Bone marrow (tissue), 2 donors: ENCODE data around the gene C10orf53.
"Not testable (repeated sequence)": the region's sequence is repeated elsewhere in the genome, so short reads cannot be mapped to it uniquely, and the experiment has no call there.

Experiments
- DNase-seq, 2 donors: peaks; one replicate each; lab custom pipeline; 2025; lab: John Stamatoyannopoulos, UW

The C10orf53 gene

DNA sequence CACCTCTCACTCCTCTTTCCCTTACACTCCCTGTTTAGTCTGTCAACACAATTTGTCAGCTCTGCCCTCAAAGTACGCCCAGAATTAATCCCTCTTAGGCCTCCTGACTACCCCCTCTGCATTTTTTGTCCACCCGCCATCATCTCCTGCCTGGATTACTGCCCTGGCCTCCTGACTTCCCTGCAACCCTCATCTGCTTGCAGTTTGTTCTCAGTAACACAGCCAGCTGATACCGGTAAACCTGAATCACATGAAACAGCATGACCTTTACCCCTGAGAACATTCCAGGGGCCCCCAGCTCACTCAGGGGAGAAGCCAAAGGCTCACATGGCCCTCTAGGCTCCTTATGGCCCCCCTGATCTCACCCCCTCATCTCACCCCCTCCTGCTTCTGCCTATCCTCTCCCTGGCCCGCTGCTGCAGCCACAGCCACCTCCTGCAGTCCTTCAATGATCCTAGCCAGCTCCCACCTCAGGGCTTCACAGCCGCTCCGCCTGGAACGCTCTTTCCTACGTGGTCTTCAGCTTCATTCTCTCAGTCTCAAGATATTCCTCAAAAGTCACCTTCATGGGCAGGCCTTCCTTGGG lies 8.9 kb downstream of the C10orf53 start:
- DNase-seq = no peak

DNA sequence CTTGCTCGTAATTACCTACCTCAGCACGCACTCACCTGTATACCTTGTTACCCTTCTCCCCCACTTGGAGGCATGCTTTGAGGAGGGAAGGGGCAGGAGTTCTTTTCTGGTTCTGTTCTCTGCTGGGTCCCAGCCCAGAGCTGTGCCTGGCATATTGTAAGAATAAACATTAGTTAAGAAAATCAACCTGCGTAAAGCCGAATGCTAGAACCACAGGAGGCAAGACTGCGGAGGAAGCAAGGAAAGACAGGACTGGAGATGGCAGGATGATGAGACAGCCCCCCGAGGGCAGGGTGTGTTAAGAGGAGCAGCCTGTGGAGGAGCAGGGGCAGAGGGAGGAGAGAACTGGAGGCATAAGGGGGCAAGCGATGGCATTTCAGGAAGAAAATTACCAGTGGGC lies 9.5 kb downstream of the C10orf53 start:
- no peak for DNase-seq

DNA sequence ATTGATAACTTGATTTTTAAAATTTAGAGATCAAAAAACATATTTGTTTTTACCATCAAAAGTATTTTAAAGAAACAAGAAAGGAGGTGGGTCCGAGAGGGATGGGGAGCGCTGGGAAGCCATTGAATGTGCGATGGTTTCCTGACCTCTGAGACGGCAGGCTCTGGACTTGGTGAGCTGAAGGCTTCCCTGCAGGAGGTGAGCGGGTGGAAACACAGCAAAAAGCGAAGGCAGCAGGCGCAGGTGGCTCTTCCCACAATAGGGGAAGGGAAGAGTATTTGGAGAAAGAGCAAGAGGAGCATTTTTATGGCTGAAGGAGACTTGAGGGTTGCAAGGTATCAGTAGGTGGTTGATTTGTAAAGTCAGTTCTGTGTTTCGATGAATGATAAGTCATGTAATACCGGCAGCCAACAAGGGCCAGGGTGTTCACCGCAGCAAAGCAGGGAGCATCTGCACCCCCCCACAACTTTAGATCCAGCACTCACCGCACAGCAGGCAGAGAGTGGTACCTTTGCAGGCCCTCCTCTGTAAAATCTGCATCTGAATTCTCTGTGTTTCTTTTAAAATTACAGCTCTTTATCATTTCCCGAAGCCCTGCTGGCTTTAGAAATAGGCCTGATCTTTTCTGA lies 10.5 kb downstream of the C10orf53 start:
- no peak for DNase-seq

DNA sequence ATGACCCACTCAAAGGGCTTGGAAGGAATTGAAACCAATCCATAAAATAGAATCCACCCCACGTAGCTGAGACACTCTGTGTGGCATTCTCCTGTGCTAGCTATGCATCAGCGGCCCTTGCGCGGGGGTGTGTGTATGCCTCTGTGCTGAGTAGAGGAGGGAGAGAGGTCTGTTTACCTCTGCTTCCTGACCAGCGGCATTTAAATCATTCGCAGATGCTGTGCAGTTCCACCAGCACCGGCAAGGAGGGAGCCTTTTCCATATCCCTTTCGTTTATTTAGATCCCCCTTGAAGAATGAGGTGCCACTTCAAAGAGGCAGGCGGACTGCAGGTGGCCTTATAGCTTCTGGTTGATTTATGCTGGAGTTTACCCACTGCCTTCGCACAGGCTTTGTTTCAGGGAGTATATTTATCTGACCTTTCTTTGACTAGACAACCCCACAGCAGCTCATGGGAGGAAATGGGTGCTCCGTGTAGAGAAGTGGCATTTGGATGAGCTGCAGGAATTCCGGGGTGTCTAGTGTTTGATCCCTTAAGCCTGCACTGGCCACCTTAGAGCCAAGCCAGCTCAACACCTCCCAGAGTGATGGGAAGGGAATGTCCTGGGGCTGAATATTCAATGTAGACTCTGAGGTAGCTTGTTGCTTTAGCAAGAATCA lies 11.4 kb downstream of the C10orf53 start:
- DNase-seq = no peak

DNA sequence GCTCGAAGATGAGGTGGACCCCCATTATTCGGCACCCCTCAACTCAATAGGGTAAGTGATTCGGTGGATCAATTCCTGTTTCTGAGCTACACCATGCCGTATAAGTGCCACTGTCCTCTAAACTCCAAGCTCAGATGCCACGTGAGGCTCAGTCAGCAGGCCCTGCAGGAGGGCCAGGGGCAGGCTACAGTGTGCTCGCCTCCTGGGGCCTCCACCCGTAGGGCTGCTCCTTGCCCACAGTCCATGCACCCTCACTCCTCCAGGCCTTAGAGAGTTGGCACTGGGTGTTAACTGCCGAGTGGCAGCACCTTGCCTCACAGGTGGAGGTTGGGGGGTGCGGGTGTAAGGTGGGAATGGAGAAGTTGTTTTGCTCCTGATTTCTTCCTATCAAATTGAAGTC lies 12.1 kb downstream of the C10orf53 start:
- DNase-seq = no peak

DNA sequence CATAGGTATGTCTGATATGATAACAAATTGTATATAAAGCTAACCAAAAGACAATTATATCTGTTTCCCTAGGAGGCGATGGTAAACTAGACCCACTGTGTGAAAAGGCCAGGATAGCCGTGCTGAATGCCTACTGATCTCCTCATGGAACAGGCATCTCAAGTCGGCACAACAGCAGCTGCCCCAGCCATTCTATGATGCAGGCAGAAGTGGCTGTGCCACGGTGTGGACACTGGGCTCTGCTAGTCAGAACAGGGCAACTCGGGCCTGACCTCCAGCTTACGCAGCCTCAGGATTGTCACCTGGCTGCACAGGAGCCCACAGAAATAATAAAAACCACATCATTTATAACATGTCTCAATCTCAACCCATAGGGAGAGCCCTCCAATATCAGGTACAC lies 15.0 kb downstream of the C10orf53 start:
- no peak for DNase-seq

DNA sequence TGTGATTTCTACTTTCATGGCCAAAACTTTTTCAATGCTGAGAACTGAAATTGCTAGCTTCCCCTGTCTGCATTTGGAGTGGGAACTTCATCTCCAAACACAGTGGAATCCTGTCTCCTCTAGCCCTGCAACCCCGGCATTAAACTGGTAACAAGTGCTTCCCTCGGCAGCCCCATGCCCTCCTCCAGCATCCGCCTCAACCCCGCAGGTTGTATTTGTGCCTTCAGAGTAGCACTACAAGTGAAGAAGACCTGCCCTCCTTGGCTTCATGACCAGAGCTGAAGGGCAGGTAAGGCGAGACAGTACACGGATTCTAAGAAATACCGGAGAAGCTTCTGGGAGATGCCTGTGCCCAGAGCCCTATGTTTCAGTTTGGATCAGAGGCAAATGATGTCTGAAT lies 16.9 kb downstream of the C10orf53 start:
- DNase-seq = no peak

DNA sequence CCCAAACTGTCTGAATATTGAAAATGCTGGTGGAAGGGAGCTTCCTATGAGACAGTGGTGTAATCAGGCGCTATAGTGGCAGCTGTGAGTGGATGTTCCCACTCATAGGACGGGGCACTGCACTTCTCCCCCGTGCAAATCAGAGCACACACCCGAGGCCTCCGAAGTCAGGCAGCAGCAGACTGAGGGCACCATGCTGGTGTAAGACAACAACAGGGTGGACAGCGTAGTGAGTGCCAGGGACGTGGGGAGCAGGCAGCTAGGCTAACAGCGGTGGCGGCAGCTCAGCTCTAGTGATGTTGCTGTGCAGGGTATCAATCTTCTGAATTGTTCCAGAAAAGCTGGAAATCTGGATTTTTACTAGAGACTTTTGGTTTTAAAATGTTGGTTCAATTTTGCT lies 19.2 kb downstream of the C10orf53 start:
- DNase-seq = no peak

DNA sequence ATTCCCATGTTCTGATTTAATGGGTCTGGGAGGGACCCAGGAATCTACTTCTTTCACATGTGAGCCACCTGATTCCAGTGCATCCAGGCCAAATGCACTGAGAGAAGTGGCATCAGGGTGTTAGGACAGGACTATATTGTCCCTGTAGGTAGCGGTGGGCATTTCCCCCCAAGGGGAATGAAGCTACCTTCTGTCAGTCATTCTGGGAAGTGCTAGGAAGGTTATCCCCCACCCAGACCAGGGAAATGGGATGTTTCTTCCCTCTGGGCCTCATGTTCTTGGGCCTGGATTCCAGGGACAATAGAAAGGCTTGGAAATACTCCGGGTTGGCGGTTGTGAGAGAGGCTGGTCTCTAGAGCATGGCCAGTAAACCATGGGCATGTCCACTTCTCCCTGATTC lies 20.8 kb downstream of the C10orf53 start:
- no peak for DNase-seq

DNA sequence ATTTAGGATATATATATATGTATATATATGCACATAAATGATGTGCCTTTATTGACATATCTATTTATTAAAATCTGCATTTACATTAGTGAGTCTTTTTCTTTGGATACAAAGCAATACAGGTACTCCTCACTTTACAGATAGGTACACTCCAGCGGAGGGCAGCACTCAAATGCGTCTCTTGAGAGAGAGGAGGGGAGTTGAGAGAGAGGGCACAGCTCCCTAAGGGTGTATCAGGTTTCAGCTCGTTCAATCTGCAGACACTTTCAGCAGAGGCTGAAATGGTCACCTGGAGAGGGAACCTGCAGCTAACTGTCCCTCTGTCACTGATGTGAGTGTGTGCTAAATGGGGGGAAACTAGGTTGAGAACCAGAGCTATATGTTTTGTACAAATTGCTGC lies 21.5 kb downstream of the C10orf53 start:
- no peak for DNase-seq

DNA sequence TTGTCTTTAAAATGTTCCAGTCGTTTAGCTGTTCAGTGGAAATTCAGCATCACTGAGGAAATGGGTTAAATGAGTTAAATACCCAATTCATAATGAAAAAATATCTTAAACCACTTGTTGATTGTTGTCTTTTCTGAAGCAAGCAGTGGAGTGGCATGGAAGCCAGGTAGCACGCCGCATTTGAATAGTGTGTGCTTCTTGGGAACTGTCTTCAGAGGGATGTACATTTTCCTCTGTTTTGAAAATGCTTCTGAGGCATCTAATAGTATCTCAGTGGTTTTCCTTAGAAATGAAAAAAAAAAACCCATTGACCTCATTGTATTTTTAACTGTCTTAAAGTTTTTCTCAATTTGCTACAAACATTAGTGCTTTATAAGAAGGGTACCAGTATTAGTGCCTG lies 28.1 kb downstream of the C10orf53 start:
- no peak for DNase-seq

DNA sequence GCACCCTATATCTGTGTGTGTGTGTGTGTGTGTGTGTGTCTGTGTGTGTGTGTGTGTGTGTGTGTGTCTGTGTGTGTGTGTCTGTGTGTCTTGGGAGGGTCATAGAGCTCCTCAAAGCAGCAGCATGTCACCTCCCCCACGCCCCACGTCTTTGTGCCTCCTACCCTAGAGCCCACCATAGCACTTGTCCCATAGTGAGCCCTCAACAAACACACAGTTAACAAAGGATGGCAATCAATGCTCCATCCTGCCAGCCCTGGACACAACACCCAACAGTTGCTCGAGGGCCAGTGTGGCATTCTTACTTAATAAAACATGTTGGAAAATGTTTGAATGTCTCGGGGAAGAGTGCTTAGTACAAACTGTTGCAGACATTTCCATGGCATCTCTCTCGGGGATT lies 30.5 kb downstream of the C10orf53 start:
- no peak for DNase-seq

DNA sequence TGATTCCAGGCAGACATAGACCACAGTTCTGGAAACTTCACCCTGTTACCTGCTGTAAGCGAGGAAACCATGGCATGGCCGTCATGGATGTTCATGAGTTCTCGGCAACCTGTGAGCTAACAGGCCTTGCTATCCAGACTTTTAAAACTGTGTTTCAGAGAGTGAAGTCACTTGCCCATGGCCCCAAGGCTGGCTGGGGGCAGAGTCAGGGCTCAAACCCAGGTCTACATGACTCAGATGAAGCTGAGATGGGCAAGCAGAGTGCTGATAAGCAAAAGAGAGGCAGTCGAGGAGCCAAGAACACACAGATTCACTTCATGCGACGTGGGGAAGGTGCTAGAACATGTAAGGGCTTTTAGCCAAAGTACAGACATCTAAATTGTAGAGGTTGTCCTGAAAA lies 31.5 kb downstream of the C10orf53 start:
- DNase-seq = no peak

DNA sequence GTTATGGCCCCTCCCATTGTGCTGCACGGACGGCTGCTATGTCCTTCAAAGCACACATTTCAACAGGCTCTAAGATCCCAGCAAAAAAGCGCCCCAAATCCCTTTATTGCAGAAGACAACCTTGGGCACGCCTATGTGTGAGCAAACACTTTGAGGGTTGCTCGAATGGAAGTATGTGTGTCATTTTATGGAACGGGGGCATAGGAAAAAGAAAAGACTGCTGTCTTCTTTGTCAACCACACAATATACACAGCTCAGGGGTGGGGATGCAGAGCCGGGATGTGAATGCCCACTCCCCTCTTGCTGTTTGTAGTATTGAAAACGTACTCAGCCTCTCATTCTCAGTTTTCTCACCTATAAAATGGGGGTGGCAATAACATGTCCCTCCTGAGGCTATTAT lies 32.0 kb downstream of the C10orf53 start:
- no peak for DNase-seq

DNA sequence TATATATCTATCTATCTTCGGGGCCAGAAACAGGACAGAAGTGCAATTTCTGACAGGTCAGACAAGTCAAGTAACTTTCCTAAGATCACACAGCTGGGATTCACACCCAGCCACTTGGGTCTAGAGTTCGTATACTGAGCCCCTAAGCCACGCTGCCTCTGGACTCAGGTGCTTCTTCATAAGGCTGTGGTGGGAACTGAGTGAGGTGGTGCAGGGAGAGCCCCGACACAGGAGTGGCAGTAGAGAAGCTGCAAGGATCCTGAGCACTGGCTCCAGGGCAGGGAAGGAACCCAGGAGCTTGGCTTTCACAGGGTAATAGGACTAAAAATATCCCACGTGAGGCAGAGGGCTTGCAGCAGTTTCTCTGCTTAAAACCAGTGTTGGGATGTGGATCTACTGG lies 33.8 kb downstream of the C10orf53 start:
- DNase-seq = no peak

DNA sequence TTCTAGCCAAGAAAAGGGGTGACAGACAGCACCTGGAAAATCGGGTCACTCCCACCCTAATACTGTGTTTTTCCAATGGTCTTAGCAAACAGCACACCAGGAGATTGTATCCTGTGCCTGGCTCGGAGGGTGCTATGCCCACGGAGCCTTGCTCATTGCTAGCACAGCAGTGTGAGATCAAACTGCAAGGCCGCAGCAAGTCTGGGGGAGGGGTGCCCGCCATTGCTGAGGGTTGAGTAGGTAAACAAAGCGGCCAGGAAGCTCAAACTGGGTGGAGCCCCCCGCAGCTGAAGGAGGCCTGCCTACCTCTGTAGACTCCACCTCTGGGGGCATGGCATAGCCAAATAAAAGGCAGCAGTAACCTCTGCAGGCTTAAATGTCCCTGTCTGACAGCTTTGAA lies 35.7 kb downstream of the C10orf53 start:
- DNase-seq = not testable (repeated sequence)

DNA sequence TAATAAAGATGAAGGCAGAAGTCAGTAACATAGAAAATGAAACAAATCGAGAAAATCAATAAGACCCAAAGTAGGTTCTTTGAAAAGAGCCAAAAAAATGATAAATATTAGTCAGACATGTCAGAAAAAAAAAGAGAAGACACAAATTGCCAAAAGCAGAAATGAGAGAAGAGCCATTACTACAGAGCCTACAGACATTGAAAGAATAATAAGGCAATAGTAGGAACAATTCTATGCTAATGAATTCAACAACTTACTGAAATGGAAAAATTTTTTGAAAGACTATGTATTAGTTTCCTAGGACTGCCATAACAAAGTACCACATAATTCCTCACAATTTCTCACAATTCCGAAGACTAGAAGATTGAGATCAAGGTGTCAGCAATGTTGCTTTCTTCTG lies 47.1 kb downstream of the C10orf53 start:
- no peak for DNase-seq

DNA sequence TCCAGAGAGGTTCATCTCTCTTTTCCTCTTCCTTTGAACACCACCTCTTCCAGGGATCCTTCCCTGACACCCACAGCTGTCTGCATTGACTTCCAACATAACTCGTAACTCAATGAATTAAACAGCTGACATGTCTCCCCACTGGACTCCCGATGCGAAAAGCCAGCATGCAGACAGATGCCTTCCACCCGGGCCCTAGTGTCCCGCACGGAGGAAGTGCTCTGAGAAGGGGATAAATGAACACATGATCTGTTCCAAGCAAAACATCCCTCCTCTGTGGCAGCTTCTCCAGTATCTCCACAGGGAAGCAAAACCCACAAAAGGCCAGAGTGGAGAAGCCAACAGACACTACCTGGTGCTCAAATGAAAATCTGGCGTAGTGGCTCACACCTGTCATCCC lies 54.4 kb downstream of the C10orf53 start:
- DNase-seq = no peak

DNA sequence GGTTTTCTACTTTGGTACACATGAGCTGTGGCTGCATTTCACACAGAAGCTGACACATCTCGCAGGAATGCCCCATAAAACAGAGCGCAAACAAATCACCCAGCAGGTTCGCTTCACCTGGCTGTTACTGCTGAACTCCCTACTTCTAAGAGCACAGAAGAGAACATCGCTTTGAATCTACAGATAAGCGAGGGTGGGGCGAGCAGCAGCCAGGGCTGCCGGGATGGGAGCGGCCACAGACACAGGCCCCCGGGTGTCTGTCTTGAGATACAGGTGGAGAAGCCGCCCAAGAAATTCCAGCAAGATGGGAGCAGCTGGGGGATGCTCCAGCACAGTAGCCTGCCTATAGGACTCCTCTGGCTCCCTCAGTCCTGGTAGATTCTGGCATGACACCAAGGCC lies 55.2 kb downstream of the C10orf53 start:
- DNase-seq = no peak

DNA sequence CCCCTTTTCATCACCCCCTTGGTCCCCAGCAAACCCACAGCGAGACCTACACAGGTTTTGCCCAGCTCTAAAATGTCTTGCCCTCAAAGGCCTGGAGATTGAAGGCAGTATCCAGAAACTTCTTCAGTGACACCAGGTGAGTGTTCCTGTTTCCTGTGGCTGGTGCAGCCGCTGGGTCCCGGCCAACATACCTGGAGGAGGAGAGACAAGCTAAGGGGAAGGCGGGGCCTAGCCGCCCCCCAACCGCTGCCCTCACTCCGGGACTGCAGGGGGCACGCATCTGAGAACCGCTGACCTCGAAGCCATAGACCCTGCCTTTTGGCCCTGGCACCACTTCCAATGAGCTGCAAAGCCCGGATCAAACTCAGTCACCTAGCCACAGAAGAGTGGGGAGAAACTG lies 55.7 kb downstream of the C10orf53 start:
- no peak for DNase-seq

DNA sequence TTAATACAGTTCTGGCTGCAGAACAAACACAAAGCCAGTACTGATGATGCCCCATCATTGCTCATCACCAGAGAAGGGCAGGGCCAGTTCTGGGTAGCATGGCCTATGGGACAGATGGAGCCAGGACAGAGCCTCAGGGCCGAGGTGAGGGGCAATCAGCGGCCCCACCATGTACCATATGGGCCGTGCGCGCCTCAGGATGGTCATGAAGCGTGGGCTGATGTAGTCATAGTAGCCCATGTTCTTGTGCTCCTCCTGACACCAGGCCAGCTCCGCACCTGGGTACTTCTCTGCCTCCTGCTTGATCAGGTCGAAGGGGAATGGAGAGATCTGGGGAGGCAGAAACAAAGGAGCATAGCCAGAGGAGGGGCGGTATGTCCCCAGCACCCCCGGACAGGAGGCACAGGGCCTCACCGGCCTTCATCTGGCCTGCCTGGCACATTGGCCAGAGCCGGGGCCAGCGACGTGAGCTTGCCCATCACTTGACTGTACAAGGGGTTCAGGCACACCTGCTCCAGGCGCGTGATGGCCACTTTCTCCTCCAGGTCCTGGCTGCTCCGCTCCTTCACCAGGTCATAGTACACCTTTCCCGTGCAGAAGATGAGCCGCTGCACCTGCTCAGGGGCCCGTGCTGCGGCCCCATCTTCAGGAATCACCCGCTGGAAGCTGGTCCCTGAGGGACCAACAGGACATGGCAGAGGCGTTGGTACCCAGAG lies 56.6 kb downstream of the C10orf53 start:
- no peak for DNase-seq

DNA sequence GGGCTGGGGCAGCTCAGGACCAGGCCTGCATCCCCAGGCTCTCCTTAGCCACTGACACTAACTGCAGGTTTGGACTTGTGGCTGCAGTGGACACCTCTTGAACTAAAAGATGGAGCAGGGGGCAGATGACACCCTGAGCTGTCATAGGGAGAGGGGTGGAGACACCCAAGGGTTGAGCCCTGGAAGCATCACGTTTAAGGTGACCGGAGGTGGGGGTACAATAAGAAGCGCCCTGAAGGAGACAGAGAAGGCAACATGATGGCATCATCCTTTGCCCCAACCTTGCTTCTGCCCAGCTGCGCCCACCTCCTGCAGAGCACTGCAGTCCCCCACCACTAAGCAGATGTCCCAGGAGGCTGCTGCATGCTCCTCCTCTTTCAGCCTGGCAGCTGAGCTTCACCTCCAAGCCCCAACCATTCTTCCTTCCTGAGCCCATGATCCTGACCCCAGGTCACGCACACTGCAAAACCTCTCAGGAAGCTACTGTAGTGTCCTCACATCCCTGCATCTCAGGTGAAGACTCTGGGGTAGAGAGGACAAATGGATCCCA lies 57.2 kb downstream of the C10orf53 start:
- DNase-seq = no peak
